Adrenal gland (tissue), 5 donors: Measurements from ENCODE around the gene SEH1L.

Experiments
- CTCF ChIP-seq, 6 experiments: fragments of 450-650 bp in 4 of 6; fragments of 200-600 bp in 2 of 6; sonication (generic) in 1 of 6; IDR thresholded peaks; 1 replicate in 5 of 6; 2 replicates in 1 of 6; pipeline versions ENCODE4 v1.5.1 to v1.8.0; 2016 to 2021; ENCODE audit warnings: antibody characterized with exemption in 6 of 6, mild to moderate bottlenecking in 2 of 6, moderate library complexity in 1 of 6
- POLR2A ChIP-seq, 2 donors: fragments of 450-650 bp; IDR thresholded peaks; one replicate each; pipeline ENCODE4 v1.6.1; 2017; ENCODE audit warnings: antibody characterized with exemption in 2 of 2, mild to moderate bottlenecking in 2 of 2, moderate library complexity in 1 of 2
- donor health status: DM: no; HTN: no; CAD: no.

DNA sequence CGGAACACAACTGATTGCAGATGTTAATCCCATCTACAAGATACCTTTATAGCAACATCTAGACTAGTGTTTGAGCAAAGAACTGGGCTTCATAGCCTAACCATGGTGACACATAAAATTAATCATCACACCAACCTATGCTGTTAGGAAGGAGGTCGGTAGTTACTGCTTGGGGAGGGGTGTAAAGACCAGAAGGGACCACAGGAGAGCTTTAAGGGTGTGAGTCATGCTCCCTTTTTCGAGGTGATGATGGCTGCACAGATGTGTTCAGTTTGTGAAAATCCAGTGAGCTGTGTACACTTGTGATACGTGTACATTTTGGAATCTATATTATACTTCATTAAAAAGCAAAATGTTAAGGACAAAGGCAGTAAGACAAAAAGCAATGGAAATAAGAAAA, 4.6 kb upstream of the SEH1L start:
- TF ChIP-seq CTCF (IDR thresholded peaks at IDR 0.05), result no peak
- no peak for TF ChIP-seq POLR2A (IDR thresholded peaks at IDR 0.05)
